Dermis microvascular lymphatic vessel endothelial cell (primary cell): ENCODE results near the gene CREB5. TPM values are rescaled to one million over a fixed set of nuclear protein-coding genes. Genes with fewer than 3 reads are reported as not detected.

Experiments used
- DNase-seq, 2 donors: peaks; one replicate each; pipeline versions ENCODE4 v3.0.0 to v3.0.0-alpha.2; 2010; ENCODE audit warnings: low read depth in 2 of 2
- total RNA-seq: library from RNA; depleted of rRNA; stranded (reverse); fragments of >200 nt; gene quantifications from 2 replicates; pipeline ENCODE4 v1.2.1, GENCODE V29; 2014

The CREB5 gene
- total RNA-seq, 1 donor from 2014 or later, result 3.0 TPM

- no peak for DNase-seq
Measured at GRCh38 chr7:28477041-28477442, 64.7 kb downstream of the CREB5 start.

DNA sequence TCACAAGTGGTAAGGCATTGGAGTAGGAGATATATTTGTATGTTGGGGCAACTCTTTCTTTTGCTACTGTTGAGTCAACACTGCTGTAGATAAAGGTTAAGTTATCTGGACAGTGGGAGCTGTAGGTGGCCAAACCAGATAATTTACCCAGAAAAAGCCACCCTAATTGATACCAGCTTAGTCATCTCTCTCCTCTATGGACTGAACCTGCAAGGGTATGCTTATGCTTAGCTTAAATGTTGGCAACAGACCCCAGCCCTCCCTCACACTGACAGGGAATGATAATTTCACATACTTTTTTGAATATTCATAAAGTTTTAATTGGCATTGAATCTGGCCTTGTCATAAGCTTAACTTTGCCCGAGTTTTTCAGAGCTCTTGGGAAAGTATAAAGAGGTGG lies 66.3 kb downstream of the CREB5 start:
- no peak for DNase-seq

- DNase-seq, result no peak
Measured at GRCh38 chr7:28479507-28479947, 67.2 kb downstream of the CREB5 start.

DNA sequence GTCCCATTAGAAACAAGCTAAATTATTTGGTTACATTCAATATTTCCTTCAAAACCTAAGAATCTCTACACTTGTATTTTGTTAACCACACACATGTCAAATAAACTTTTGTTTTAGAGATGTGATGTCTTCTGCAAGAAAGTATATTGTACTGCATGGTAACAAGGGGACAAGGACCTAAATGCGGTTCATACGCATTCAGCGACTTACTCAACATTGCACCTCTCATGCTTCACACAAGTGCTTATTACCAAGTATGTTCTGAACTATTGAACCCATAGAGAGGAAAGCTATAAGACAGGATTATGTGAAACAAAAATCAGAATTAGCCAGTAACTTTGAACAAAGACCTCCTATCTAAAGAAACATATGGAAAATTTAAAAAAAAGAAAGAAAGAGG lies 68.3 kb downstream of the CREB5 start:
- DNase-seq, result no peak

DNA sequence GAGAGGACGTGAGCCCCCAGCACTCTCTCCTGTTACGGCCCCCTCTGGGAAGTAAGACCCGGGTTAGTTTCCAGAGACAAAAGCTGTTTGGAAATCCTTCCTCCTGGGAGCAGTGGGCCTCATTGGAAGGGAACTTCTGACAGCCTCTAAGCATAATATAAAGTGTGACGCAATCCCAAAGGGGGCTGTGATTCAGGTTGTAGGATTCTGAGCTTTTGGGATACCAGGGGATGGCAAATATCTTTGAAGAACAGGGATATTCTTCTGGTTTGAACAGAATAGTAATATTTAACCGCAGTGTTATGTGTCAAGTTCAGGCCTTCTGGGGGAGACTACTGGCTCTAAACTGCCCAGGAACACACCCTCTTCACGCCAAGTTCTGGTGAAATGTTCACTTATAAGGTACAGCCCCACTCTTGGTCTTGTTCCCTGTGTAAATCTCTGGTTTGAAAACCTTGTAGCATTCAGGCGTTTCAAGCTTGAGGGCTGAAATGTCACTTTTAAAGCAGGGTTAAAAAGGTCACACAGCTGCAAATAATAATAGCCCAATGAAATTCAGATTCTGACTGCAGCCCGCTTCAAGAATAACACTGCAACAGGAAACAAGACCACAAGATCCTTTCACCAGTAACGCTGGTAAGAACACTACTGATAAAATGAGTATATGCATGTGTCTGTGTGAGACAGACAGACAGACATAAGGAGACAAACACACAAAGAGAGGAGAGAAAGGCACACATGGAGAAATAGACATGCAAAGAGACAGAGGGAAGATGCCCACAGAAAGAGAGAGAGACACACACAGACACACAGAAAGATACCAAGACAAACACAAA lies 69.0 kb downstream of the CREB5 start:
- DNase-seq, result no peak

- no peak for DNase-seq
Measured at GRCh38 chr7:28483112-28483511, 70.8 kb downstream of the CREB5 start.

DNA sequence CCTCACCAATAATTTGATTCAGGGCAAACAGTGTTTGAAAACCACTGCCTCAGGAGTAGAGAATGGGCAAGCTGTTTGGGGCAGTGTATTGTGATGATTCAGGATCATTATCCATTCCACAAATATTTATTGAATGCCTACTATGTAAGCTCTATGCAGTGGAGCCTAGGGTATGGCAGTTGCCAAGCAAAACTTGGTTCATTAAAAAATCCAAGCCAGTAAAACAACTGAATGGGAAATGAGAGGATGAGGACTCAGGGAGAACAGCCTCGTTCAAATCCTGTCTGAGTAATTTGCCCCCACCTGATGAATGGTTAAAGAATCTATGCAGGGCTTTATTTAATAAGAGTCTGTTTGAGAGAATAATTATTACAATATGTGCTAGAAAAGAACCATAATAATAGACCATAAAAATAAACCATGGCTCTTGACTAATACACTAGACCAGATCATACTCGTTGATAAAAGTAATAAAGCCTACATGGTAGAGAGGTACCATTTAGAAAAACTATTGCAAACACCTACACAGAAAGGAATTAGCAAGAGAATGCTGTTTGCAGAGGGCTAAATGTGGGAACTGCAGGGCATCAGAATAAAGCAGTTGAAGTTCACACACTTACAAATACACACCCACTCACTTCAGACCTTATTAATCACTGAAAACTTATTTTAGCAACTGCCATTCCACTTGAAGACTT lies 71.7 kb downstream of the CREB5 start:
- DNase-seq, result no peak

DNA sequence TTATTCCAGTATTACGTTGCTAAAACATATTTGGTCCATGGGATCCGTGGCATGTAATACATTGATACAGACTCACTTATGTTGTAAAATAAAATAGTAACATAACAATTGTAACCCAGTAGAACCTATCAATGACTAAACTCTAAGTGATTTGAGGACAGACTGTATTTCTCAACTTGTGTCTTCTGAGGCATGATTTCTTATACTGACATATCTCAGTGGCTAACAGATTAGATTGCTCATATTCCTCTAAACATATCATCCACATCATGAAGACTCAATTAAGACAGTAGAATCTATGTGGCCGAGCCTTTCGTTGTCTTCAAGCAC lies 72.3 kb downstream of the CREB5 start:
- DNase-seq, result no peak

DNA sequence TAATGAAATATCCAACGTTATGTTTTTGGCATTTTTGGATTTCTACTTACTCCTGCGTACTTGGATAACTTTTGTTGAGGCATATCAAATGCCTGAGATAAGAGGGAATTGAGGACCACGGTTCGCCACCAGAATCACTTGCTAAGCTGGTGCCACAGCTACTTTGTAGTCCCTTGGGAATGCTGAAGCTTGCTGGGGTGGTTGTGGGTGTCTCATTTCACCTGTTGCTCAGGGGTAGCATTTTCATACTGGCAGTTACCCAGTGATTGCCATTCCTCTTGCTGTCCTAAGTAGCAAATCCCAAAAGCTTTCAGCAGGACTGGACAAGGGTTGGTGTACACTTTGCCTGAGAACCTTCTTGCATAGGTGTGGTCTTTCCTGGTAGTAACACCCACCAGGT lies 75.2 kb downstream of the CREB5 start:
- DNase-seq, result no peak

- no peak for DNase-seq
Measured at GRCh38 chr7:28488061-28488791, 75.9 kb downstream of the CREB5 start.

- DNase-seq, result no peak
Measured at GRCh38 chr7:28490831-28491230, 78.5 kb downstream of the CREB5 start.

DNA sequence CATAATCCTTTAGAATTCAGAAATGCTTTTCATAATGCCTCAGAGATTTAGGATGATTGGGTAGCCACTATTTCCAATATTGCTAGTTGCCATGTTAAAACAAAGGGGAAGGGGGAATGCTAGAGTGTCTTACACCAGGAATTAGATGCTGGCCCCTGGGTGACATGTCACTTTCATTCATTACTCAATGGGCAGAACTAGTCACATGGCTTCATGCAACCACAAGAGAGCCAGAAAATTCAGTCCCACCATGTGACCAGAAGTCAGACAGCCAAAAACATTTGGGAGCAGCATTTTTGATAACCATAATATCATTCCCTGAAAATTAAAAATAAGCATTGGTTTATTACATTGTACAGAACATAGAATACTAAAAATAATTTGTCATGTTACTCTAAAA lies 81.2 kb downstream of the CREB5 start:
- no peak for DNase-seq

GRCh38 chr7:28497009-28497408 lies 84.7 kb downstream of the CREB5 start:
- no peak for DNase-seq

- no peak for DNase-seq
Measured at GRCh38 chr7:28498636-28499035, 86.3 kb downstream of the CREB5 start.

DNA sequence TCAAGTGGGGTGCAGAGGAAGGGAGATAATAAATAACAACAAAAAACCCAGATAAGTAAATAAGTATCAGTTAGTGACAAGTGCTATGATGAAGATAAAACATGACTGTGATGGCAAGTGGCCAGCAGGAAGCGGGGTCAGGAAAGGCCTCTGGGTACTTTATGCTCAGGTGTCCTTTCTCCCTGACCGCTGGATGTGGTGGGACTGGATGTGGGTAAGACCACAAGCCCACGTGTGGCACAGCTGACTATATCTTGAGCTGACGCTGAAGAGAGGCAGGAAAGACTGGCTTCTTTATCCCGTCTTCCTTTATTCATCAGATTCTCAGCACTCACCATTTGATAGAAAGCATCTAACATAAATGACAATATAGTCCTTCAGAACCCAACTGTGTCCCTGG lies 87.8 kb downstream of the CREB5 start:
- no peak for DNase-seq

DNA sequence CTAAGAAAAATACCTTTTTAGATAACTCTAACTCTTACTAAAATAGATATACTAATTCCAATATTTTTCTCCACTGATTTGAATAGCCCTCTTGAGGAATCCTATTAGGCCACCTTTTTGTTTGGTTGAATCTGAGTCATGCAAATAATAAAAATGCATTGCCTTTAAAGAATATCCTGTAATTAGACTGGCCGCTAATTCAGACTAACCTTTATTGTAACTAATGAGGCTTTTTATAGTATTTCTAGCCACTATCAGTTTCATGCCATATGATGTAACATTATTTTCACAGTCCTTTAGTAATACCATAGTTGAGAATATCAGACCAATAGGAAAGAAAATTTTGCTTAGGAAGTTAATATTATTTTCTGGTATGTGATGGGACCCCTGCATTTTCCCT lies 90.1 kb downstream of the CREB5 start:
- no peak for DNase-seq

- no peak for DNase-seq
Measured at GRCh38 chr7:28503396-28503795, 91.1 kb downstream of the CREB5 start.

DNA sequence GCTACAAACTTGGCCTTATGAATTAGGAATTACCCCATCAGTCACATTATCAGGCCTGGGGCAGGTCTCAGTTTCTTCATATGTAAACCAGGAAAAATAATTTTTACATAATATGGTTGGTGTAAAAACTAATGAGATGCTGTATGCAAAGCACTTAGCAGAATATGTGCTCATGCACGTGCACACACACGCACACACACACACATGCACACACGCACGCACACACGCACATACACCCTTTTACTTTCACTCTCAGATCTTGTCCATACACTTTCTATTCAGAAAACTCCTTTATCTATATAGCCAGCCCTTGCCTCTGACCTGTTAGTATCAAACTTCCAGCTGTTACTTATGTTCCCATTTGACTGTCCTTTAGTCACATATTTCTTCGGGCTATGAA lies 92.7 kb downstream of the CREB5 start:
- no peak for DNase-seq

DNA sequence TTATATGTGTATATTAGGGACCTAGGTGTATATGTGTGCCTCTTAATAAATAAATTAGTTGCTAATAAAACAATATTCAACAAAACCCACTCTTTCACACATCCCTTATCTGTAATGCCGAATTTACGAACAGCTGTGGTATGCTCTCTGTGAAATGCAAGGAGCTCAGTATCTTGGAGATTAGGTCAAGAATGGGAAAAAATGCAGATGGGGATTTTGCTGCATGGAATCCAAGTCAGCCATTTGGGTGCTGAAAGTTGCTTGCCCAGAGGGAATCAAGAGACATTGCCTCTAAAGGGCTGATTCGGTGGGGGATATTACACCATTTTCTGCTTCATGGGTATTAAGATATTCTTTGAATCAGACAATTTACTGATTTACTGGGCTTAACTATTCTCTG lies 93.5 kb downstream of the CREB5 start:
- no peak for DNase-seq

GRCh38 chr7:28507525-28508282 lies 95.4 kb downstream of the CREB5 start:
- DNase-seq, result no peak

DNA sequence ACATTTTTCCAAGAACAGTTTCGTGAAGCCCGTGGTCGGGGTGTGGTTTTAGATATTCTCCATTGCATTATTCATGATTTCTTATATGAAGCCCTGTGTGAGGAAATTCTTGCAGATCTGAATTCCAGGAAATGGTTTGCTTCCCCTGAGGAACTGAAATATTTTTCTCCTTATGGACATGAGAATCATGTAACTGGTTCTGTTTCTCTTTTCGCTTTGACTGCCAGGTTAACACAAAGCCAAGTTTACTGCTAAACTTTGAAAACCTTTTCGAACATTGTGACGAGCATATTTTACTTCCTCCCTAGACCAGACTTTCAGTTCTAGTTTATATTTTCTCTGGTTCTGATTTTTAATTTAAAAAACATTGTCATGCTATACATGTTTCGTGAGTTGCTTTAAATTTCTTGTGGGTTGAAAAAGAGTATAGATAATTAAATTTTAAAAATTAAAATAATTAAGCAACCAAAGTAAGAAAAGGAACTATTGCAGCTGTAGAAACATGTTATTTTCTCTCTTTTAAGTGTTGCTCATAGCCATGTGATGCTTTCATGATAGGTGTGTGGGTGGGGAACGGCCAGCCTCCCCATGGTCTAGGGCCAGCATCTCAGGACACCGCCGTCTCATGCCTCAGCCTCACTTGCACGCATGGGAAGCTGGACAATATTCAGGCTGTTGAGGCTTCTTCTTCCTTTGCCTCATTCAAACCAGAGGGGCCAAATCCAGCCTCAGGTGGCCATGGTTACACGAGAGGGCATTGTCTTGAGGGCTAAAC lies 97.1 kb downstream of the CREB5 start:
- DNase-seq, result peak in 1 of 2 donors; percentile 35
